HFF-Myc (cell line): Measurements from ENCODE around the gene APOC1.

Experiments used
- DNase-seq: peaks from one replicate; pipeline ENCODE4 v3.0.0-alpha.2; 2011; ENCODE audit warnings: low read depth; ENCODE audit errors: extremely low read depth
- H3K4me3 ChIP-seq: replicated peaks from 2 replicates; pipeline ENCODE4 v1.5.1; 2011; ENCODE audit warnings: low read depth, mild to moderate bottlenecking, control low read depth, low read length
- TF ChIP-seq, protein P1 (sequence below): IDR thresholded peaks from 2 replicates; pipeline ENCODE4 v1.5.1; 2012; ENCODE audit warnings: mild to moderate bottlenecking, low read depth, low read length, control low read depth; ENCODE audit errors: missing control alignments

Gene APOC1

DNA sequence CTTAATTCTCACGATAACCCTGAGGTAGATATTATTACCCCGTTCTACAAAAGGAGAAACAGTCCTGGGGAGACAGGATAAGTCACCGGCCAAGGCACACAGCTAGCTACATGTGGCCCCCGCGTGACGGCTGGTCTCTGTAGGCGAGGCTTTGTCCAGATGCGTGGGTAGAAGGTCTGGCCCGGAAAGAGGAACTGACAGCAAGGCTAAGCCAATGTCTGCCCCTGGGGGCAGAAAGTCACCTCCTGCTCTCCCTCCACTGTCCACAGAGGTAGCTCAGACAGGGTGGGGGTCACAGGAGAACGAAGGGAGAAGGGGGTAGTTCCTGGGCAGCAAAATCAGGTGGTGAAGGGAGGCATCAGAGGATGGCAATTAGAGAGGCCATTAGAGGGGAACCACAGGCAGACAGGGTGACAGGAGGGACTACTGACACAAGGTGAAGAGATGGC, 29.4 kb downstream of the APOC1 start:
- DNase-seq = no peak
- H3K4me3 ChIP-seq = no peak overlapping the region
- TF ChIP-seq, protein P1, sequence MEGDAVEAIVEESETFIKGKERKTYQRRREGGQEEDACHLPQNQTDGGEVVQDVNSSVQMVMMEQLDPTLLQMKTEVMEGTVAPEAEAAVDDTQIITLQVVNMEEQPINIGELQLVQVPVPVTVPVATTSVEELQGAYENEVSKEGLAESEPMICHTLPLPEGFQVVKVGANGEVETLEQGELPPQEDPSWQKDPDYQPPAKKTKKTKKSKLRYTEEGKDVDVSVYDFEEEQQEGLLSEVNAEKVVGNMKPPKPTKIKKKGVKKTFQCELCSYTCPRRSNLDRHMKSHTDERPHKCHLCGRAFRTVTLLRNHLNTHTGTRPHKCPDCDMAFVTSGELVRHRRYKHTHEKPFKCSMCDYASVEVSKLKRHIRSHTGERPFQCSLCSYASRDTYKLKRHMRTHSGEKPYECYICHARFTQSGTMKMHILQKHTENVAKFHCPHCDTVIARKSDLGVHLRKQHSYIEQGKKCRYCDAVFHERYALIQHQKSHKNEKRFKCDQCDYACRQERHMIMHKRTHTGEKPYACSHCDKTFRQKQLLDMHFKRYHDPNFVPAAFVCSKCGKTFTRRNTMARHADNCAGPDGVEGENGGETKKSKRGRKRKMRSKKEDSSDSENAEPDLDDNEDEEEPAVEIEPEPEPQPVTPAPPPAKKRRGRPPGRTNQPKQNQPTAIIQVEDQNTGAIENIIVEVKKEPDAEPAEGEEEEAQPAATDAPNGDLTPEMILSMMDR = no peak

DNA sequence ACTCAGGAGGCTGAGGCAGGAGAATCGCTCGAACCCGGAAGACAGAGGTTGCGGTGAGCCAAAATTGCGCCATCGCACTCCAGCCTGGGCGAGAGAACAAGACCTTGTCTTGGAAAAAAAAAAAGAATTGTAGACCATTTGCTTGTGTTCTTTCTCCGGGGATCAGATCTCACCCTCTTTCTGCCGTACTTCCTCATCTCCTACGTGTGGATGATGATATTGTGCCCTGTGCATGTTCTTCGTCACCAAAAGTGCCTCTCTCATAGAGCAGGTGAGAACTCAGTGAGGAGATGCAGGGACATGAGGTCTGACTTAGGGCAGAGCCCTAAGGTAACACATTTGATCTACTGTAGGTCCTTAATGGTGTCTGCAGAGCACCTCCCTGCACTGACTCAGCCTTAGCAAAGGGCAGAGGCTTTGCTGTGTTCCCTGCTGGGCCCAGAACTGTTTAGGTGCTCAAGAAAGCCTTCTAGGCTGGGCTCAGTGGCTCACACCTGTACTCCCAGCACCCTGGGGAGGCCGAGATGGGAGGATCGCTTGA, 32.7 kb downstream of the APOC1 start:
- TF ChIP-seq, protein P1 = no peak
- H3K4me3 ChIP-seq = no peak overlapping the region
- no peak for DNase-seq

DNA sequence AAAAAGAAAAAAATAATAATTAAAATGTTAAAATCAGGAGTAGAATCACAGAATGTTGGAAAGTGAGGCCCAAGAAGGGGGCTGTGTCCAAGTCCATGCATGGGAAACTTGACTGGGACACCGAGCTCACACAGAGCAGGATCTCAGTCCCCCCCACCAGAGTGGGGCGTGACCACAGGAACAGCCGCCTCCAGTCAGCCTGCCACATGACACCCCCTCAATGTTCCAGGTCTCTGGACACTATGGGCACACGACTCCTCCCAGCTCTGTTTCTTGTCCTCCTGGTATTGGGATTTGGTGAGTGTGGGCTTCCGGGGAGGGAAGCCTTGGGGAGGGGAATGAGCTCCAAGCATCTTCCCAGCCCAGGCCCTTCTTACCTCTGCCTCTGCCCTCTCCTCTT, 33.8 kb downstream of the APOC1 start:
- TF ChIP-seq, protein P1 = no peak
- no peak overlapping the region for H3K4me3 ChIP-seq
- no peak for DNase-seq

DNA sequence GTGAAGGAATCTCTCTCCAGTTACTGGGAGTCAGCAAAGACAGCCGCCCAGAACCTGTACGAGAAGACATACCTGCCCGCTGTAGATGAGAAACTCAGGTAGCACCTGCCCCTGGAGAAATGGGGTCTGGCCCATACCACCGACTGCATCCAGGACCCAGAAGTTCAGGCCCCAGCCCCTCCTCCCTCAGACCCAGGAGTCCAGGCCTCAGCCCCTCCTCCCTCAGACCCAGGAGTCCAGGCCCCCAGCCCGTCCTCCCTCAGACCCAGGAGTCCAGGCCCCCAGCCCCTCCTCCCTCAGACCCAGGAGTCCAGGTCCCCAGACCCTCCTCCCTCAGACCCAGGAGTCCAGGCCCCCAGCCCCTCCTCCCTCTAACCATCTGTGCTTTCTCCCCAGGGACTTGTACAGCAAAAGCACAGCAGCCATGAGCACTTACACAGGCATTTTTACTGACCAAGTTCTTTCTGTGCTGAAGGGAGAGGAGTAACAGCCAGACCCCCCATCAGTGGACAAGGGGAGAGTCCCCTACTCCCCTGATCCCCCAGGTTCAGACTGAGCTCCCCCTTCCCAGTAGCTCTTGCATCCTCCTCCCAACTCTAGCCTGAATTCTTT, 34.5 kb downstream of the APOC1 start:
- DNase-seq = no peak
- no peak overlapping the region for H3K4me3 ChIP-seq
- TF ChIP-seq, protein P1 = no peak

DNA sequence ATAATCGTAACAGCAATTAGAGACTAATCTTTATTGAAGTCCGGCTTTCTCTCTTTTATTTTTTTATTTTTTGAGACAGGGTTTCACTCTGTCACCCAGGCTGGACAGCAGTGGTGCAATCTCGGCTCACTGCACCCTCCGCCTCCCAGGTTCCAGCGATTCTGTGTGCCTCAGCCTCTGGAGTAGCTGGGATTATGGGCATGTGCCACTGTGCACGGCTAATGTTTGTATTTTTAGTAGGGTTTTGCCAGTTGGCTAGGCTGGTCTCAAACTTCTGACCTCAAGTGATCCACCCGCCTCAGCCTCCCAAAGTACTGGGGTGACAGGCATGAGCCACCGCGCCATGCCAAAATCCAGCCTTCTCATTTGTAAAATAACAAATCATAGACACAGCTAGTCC, 35.1 kb downstream of the APOC1 start:
- H3K4me3 ChIP-seq = no peak overlapping the region
- DNase-seq = no peak
- TF ChIP-seq, protein P1 = no peak

DNA sequence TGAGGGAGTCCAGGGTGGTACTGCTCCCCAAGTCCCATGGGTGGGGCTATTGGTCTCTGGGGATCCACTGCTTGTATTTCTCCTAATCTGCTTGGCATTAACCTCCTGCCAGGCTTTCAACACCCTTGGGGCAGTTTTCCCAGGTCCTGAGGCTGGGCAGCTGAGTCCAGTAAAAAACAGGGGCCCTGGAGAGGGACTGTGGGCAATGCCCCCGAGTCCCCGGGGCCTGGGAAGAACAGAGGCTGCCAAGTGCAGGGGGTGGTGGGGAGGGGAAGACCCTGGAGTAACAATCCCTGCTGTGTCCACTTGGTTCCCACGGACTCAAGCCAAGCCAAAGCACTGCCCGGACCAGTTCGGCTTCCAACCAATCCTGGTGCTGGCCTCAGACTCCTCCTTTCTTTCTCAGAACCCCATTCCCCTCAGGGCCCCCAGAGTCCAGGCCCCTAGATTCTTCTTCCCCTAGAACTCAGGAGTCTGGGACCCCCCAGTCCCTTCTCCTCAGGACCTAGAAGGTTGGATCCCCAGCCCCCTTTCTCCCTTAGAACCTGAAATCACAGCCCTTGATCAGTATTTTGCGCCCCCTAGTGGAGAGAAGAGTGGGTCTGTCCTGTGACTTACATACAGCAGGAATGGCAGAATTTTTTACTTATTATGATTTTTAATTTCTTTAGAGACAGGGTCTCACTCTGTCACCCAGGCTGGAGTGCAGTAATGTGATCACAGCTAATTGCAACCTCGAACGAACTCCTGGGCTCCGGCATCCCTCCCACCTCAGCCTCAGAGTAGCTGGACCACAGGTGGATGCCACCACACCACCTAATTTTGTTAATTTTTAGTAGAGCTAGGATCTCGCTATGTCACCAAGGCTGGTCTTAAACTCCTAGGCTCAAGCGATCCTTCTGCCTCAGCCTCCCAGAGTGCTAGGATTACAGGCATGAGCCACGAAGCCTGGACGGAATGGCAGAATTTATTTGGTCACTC, 37.1 kb downstream of the APOC1 start:
- TF ChIP-seq, protein P1 = peak; percentile 81
- peak; percentile 58 for DNase-seq
- no peak overlapping the region for H3K4me3 ChIP-seq
